Medulla oblongata (tissue), 1 donor: ENCODE results near the gene EYA2.
"Not testable (repeated sequence)": the region's sequence is repeated elsewhere in the genome, so short reads cannot be mapped to it uniquely, and the experiment has no call there.

Experiments
- DNase-seq: peaks from one replicate; pipeline ENCODE4 v3.0.0-alpha.2; 2015; ENCODE audit errors: extremely low spot score

Gene EYA2

GRCh38 chr20:46930640-46931339 is 36.1 kb downstream of the EYA2 start:
- DNase-seq, result no peak

DNA sequence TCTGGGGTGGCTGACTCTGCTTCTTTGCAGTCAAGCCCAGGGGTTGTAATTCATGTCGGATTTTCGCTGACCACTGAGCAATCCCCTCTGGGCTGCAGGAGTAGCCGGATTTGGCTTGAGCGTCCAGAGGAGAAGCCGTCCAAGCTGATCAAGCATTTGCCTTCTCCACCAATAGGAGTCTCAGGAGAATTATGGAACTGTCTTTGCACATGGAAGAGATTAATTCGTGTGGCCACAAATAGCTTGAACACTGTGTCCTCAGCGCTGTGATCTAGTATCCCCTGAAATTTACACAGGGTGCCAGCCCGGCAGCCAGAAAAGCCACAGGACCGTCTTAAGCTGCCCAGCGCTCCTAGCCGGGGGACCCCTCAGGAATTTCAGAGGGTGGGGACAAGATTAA is 37.1 kb downstream of the EYA2 start:
- no peak for DNase-seq

GRCh38 chr20:46932439-46932838 is 37.8 kb downstream of the EYA2 start:
- DNase-seq, result not testable (repeated sequence)

DNA sequence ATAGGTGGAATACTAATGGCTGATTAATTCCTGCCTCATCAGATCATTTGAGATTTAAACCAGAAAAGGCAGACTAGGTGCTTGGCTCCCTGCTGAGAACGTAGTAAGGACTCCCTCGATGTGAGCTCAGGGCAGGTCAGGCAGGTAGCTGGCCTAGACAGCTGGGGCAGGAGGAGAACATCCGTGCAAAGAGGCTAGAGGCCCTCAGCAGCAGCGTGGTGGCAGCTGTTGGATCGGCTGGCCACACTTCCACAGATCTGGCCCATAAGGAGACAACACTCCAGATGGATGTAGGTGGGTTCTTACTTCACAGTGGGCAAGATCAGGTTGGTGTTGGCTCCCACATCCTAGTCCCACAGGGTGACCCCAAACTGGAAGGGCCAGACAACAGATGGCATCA is 38.5 kb downstream of the EYA2 start:
- DNase-seq, result no peak

GRCh38 chr20:46934746-46935287 is 40.2 kb downstream of the EYA2 start:
- DNase-seq, result no peak

DNA sequence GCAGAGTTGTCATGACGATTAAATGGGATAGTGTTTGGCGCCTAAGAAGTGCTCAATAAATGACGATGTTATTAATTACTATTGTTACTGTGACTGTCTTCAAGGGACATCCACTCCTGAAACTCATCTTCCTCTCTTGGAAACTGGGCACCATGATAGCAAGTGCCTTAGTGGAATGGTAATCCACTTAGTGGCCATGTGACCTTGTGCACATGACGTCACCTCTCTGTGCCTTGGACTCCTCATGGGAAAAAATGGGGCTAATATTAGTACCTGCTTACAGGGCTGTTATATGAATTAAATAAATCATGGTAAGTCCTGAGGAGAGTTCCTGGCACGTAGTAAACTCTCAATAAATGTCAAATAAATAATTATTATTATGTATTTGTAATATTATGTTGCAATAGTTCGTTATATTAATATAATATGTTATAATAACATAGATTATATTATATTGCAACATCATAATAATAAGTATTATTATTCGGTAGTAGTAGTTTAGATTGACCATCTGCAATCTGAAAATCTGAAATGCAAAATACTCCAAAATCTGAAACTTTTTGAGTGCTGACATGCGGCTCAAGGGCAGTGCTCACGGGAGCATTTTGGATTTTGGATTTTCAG is 40.9 kb downstream of the EYA2 start:
- no peak for DNase-seq

- DNase-seq, result no peak
Measured at GRCh38 chr20:46936415-46937156, 41.9 kb downstream of the EYA2 start.

DNA sequence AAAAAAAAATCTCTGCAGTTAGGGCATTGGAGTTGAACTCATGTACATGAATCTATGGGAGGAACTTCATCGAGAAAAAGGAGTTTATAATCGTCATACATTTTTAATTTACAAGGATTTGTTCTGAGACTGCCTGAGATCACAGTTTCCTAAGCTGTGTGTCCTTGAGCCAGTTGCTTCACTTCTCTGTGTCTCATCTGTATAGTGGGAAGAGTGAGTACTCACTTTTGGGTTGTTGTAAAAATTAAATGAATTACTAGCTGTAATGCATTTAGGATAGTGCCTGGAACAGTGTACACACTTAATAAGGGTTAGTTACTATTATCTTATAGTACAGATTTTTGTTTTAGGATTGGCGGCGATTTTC is 42.5 kb downstream of the EYA2 start:
- no peak for DNase-seq

- DNase-seq, result no peak
Measured at GRCh38 chr20:46937533-46938226, 43.0 kb downstream of the EYA2 start.

- no peak for DNase-seq
Measured at GRCh38 chr20:46938434-46938833, 43.8 kb downstream of the EYA2 start.

GRCh38 chr20:46939031-46939965 is 44.7 kb downstream of the EYA2 start:
- no peak for DNase-seq

DNA sequence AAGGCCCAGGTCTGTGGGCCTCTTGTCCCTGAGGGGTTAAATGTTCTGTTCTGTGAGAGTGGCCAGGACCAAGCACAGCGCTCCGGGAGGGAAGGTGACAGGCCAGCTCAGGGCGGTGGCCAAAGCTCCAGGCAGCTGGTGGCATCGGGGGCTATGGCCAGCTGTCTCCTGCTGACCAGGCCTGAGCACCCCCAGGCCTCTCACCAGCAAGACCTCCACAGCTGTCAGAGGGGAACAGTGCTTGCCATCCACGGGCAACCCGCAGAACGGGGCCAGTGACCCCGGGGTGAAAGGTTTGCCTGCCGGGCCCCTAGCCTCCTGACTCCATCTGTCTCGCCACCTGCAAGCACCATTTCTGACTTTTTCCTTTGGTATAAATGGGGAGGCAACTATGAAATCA is 46.0 kb downstream of the EYA2 start:
- DNase-seq, result no peak

DNA sequence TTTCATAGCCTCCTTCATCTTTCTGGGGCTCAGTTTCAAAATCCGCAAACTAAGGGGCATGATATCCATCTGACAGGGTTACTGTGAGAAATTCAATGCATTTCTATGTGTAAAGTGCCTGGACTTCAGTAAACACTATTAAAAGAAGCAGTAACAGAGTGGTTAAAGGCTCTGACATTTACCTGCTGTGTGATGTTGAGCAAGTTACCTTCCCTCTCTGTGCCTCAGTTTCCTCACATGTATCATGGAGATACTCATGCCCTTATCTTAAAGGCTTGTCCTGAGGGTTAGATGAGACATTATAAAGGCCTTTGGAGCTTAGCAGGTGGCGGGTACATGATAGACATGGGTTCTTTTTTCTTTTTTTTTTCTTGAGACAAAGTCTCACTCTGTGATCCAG is 46.8 kb downstream of the EYA2 start:
- no peak for DNase-seq

DNA sequence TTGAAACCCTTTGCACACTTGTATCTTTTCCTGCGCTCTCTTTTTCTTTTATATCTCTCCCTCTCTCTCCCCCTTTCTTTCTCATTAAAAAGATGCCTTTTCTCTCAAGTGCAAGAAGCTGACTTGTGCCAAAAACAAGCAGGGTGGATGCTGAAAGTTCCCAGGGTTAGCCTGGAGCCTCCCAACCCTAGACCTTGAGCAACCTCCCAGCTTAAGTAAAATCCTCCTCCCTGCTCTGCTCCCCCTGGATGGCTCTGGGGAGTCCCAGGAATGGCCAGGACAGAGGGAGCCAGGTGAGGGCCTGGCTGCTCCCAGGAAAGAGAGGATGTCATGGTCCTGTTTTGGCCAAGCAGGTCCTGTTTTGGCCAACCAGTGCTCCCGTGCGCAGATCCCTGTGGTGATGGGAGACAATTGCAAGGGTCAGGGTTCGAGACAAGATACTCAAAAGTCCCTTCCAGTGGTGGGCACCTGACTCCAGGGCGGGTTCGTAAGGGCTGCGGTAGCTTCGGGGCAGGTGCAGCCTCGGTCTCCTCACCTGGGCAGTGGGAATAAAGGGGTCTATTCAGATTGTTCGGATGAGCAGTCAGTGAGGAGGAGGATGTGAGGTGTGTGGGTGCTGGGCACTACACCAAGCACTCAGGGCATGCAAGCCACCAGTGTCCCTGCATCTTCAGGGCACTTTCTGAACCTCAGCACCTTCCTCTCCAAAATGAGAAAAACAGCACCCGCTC is 49.4 kb downstream of the EYA2 start:
- DNase-seq, result no peak

GRCh38 chr20:46945465-46945864 is 50.8 kb downstream of the EYA2 start:
- no peak for DNase-seq

DNA sequence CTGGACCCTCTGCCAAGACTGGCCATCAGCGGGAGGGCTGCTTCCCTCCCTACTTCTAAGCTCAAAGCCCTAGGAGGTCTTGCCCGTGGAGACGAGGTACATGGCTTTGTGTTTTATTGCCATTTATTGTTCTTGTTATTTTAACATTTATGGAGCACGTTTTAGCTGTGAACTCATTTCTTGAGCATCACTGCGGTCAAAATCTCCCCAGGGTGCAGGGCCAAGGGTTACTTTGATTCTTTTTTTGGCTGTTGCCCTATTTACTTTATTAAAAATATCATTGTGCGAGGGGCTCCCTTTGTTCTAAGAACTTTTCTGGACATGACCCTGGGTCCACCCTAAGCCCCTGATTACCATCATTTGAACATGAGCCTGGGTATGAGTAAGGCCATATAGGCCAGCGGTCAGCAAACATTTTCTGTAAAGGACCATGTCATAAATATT is 51.6 kb downstream of the EYA2 start:
- no peak for DNase-seq

DNA sequence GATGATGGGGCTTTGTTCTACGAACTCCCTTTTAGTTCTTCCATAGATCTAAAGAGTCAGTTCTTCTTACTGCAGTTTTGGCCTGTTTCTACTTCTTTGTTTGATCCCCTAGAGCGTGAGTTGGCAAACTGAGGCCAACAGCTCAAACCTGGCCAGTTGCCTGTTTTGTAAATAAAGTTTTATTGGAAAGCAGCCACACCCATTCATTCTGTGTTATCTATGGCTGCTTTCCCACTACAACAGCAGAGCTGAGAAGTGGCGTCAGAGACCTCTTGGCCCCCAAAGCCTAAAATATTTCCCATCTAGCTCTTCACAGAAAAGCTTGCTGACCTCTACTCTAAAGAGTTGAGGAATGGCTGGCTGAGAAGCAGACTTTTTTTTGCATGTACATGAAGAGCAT is 52.2 kb downstream of the EYA2 start:
- DNase-seq, result no peak

DNA sequence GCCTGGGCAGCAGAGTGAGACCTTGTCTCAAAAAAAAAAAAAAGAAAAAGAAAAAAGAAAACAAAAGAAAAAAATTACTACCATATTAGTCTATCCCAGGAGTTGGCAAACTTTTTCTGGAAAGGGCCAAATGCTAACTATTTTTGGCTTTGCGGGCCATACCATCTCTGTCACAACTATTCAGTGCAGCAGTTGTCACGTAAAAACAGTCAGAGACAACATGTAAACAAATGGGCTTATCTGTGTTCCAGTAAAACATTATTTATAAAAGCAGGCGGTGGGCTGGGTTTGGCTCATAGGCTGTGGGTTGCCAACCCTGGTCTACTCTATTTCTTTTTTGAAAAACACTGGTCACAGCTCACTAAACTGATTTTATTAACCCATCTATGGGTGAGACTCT is 53.4 kb downstream of the EYA2 start:
- no peak for DNase-seq

DNA sequence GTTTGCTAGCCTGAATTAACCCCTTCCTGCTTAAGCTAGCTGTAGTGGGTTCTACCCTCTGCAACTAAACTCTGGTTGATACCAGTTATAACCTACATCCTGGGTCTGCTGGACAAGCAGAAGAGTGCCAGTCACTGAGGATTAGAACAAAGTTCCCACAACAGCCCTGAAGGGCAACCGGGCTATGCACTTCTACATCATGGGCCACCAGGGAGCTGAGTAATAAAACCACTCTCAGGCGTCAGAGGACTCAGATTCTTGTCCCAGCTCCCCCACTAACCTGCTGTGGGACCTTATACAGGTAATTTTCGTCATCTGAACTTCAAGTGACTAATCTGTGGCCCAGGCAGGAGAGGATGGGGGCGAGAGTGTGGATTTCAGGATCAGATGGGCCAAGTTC is 56.8 kb downstream of the EYA2 start:
- no peak for DNase-seq

DNA sequence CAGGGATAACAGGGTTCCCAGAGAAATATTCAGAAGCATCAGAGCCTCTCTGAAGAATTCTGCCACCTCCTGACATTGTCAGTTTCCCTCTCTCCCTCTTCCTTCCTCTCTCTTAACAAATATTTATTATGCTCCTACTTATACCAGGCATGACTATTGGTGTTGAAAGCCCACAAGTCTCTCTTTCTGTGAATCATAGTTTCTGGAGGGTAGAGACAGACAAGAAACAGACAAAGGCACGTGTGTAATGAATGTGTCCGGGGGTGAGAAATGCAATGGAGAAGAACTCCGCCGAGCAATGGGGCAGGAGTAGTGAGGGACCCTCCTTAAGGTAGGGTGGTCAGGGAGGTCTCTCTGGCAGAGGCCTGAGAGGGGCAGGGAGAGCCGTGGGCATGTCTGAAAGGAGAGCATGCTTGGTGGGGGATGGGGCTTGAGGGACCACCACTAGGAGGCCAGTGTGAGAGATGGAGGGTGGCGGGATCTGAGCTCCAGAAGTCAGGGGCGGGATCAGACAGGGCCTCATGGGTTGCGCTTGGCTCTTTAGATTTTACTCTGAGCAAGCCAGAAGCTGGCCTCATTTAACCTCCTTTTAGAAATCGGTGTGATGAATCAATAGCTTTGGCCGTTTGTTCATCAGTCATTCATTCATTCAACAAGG is 57.3 kb downstream of the EYA2 start:
- DNase-seq, result no peak
